Non-pigmented ciliary epithelial cell (primary cell): ENCODE data around the gene SNX18.
"Not testable (repeated sequence)": the region's sequence is repeated elsewhere in the genome, so short reads cannot be mapped to it uniquely, and the experiment has no call there.

Source experiments
- DNase-seq: peaks from one replicate; pipeline ENCODE4 v3.0.0-alpha.2; 2010; ENCODE audit warnings: low read depth

The SNX18 gene

GRCh38 chr5:54519509-54519876 lies 1.9 kb downstream of the SNX18 start:
- DNase-seq = no peak

DNA sequence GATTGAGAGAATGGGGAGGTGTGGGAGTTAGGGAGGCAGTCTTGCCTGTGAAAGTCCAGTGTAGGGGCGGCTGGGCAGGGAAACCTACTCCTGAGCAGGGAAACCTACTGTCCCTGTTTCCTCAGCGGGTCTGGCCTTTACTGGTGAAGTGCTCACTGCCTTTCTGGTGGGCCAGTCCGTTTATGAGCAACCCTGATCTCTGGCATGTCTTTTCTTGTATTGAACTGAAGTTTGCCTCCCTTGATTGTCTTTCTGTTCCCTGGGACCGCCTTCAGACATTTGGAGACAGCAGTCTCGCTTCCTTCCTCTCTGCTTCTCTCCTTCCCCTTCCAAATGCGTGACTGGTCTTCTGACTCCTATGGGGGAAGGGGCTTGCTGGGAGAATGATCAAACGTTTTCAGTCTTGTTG lies 2.9 kb downstream of the SNX18 start:
- DNase-seq = no peak

DNA sequence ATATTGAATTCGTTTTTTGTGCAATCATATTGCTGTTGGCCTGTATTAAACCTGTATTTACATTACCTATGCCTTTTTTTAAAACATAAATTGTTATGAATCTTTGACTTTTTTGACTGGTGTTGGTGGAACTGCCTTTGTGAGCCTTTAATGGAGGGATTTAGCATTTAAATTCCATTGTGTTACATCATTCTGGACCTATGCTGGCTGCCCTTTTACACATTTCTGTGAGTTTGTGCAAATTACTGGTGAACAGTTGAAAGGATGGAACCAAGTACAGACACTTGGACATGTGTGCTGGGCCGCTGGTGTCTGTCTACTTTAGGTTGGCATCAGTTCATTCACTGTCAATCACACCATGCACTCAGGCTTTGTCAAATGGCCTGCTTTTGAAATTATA lies 3.4 kb downstream of the SNX18 start:
- no peak for DNase-seq

- no peak for DNase-seq
Observed at GRCh38 chr5:54521856-54522479, 4.4 kb downstream of the SNX18 start.

DNA sequence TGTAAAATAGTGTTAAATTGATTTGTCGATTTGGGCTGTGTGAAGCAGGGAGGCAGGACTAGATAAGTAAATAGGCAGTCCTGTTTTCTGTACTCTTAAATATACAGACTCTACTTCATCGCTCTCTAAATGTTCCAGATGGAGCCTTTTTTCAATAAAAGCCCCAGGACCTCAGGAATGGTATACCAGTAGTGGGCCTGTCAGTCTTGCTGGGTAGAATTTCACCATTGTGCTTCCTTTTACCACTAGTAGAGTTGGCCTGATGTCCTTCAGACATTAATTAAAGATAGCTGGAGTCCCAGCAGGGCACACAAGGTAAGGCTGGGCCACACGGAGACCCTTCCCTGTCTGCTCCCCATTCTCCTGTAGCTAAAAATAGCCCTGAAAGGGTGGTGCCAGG lies 6.0 kb downstream of the SNX18 start:
- DNase-seq = no peak

- DNase-seq = no peak
Observed at GRCh38 chr5:54524082-54524481, 6.5 kb downstream of the SNX18 start.

DNA sequence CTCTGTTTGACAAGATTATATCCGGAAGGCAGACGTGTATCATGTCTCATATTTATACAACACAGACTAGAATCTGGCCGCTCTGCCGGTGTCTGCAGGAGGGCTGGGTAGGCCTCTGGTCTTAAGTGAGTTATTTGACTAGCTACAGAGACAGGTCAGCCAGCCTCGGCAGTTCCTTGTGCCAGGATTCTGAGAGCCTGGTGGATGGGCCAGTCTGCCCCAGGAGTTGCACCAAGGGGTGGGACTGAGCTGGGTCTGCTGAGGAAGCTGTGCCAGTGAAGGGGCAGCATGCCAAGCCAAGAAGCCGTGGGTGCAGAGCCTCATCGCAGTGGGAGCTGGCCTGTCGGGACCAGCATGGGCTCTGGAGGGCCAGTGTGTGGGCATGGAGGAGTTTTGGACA lies 7.1 kb downstream of the SNX18 start:
- no peak for DNase-seq

DNA sequence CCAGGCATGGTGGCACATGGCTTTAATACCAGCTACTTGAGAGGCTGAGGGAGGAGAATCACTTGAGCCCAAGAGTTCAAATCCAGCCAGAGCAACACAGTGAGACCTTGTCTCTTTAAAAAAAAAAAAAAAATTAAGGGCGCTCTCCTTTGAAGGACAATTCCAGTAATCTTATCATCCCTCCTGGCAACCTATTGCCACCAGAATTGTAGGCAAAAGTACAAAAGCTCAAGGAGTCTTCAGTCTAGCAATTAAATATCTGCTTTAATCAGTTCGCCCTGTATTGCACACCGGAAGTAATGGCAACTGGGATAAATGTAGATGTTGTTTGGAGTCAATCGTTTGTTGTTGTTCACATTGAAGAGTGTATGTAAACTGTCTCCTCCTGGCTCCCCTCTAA lies 7.7 kb downstream of the SNX18 start:
- DNase-seq = no peak

GRCh38 chr5:54525692-54526091 lies 8.1 kb downstream of the SNX18 start:
- DNase-seq = no peak

GRCh38 chr5:54526604-54527288 lies 9.2 kb downstream of the SNX18 start:
- DNase-seq = no peak

GRCh38 chr5:54528633-54529209 lies 11.2 kb downstream of the SNX18 start:
- DNase-seq = no peak

- DNase-seq = no peak
Observed at GRCh38 chr5:54529565-54529964, 12.0 kb downstream of the SNX18 start.

- DNase-seq = no peak
Observed at GRCh38 chr5:54531546-54531945, 14.0 kb downstream of the SNX18 start.

GRCh38 chr5:54533541-54534190 lies 16.1 kb downstream of the SNX18 start:
- no peak for DNase-seq

DNA sequence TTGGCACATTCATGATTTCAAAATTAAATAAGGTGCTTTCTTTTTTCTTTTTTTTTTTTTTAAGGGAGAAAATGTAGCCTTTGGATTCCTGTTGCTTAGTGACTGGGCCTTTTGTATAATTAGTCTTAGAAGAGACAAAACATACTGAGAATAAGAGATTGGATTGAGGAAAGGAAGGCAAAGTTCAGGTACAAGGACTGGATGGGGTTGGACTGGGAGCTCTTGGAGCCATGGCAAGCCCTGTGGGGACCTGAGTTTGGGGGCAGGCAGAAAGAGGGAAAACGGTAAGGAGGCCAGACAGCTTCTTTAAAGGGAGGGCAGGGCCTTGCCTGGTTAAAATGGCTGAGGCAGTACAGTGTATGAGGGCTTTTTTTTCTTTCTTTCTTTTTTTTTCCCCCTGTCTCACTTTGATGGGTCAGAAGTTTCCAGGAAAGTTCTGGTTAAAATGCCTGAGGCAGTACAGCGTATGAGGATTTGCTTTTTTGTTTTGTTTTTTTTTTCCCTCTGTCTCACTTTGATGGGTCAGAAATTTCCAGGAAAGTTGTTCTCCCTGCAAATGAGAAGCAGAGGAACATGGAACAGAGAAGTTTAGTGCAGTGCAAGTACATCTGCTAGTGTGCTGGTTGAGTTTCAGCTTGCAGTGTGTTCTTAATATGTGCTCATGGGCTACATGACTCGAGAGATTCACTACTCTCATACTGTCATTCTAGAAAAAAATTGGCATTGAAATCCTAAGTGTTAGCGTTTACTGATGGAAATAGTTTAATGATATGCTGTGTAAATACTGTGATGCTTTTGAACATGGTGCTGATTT lies 16.8 kb downstream of the SNX18 start:
- no peak for DNase-seq

DNA sequence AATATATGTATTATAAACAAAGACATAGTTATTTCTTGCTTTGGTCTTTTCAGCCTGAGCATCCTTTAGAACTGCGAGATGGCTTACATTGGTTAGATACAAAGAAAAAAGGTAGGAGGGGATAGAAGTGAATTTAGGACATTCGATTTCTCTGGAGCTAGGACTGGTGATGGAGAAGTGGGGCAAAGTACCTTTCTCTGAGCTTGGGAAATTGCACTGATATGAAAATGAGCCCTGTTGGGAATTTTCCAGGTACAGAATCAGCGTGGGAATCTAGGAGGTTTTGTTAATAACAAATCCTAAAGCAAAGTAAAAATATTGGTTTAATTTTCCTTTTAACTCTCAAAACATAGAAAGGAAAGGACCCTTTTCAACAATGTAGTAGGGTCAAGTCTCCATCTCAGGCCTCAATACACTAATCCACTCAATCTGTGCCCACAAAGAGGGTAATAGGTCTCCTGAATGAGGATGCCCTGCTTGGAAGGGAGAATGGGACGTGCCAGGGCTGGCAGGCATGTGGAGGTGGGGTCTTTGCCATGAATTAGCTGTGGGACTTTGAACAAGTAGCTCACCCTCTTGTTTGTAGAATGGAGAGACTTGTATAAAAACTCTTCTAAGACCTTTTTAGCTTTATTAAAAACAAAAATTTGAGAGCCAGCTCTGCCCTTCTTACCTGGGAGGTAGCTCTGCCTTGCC lies 17.7 kb downstream of the SNX18 start:
- no peak for DNase-seq

- DNase-seq = not testable (repeated sequence)
Observed at GRCh38 chr5:54536375-54536774, 18.8 kb downstream of the SNX18 start.

DNA sequence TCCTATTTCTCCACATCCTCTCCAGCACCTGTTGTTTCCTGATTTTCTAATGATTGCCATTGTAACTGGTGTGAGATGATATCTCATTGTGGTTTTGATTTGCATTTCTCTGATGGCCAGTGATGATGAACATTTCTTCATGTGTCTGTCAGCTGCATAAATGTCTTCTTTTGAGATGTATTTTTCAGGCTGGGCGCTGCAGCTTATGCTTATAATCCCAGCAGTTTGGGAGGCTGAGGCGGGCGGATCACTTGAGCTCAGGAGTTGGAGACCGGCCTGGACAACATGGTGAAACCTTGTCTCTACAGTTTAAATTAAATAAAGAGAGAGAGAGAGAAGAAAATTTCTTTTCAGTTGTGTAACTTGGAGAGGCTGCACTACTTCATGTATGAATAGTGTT lies 19.3 kb downstream of the SNX18 start:
- DNase-seq = not testable (repeated sequence)

- no peak for DNase-seq
Observed at GRCh38 chr5:54537725-54538124, 20.2 kb downstream of the SNX18 start.

DNA sequence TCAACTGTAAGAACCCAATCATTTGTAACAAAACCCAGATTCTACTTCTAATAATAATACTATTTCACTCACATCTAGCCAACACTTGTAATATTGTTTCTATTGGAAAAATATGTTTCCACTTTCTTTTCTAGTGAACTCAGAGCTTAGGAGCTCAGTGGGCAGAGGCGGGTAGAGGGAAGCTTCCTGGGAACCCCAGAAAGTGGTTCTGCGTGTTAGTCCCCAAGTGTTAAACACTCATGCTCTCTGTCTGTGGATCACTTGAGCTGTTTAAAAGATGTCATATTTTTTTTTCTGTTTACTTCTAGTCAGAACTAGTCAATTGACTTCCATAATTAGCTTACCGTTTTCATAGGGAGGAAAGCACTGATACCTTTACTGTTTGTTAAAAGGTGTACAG lies 20.6 kb downstream of the SNX18 start:
- DNase-seq = no peak

- no peak for DNase-seq
Observed at GRCh38 chr5:54539001-54539400, 21.4 kb downstream of the SNX18 start.

DNA sequence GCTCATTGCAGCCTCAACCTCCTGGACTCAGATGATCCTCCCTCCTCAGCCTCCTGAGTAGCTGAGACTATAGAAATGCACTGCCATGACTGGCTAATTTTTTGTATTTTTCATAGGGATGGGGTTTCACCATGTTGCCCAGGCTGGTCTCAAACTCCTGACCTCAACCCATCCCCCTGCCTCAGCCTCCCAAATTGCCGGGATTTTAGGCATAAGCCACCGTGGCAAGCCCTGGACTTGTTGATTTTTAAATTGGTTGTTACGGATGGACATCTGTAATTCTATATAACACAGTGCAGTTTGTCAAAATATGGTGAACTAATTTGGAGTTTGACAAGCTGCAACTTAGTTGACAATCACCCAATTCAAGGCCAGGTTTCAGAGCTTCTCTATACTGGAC lies 22.7 kb downstream of the SNX18 start:
- DNase-seq = no peak
